Measurements from ENCODE around the gene DGAT2L6.
A peak's percentile ranks its signal among the peaks of the same experiment; 100 is the strongest.

The DGAT2L6 gene

GRCh38 chrX:70176938-70177533, at the start of gene DGAT2L6:
Gene DGAT2L6, plus strand, starts transcription at chrX:70177483. Its CDS starts 100 bp downstream, at chrX:70177583.
- no peak for DNase-seq

- no peak for DNase-seq
Measured at GRCh38 chrX:70128071-70128470, 49.2 kb upstream of the DGAT2L6 start.

- no peak for DNase-seq
Measured at GRCh38 chrX:70129816-70130215, 47.5 kb upstream of the DGAT2L6 start.

- DNase-seq: no peak
Measured at GRCh38 chrX:70132224-70132623, 45.1 kb upstream of the DGAT2L6 start.

- DNase-seq: peak in 1 of 2 donors; percentile 13
Measured at GRCh38 chrX:70132877-70133302, 44.4 kb upstream of the DGAT2L6 start.

- peak; percentile 42 to 55 for DNase-seq
Measured at GRCh38 chrX:70133303-70134115, 43.8 kb upstream of the DGAT2L6 start, which contains the start of gene IGBP1. Gene IGBP1, plus strand, starts transcription at chrX:70133447. Its CDS starts 501 bp downstream, at chrX:70133948.

- no peak for DNase-seq
Measured at GRCh38 chrX:70134116-70134477, 43.2 kb upstream of the DGAT2L6 start.

- no peak for DNase-seq
Measured at GRCh38 chrX:70138622-70139021, 38.7 kb upstream of the DGAT2L6 start.

- DNase-seq: no peak
Measured at GRCh38 chrX:70139736-70140135, 37.5 kb upstream of the DGAT2L6 start.

GRCh38 chrX:70141373-70141772, 35.9 kb upstream of the DGAT2L6 start:
- DNase-seq: no peak

- no peak for DNase-seq
Measured at GRCh38 chrX:70166601-70167590, 10.4 kb upstream of the DGAT2L6 start.

GRCh38 chrX:70168238-70169188, 8.8 kb upstream of the DGAT2L6 start:
- no peak for DNase-seq

GRCh38 chrX:70169281-70169680, 8.0 kb upstream of the DGAT2L6 start:
- no peak for DNase-seq

- no peak for DNase-seq
Measured at GRCh38 chrX:70171624-70172023, 5.7 kb upstream of the DGAT2L6 start.

- DNase-seq: no peak
Measured at GRCh38 chrX:70172221-70172620, 5.1 kb upstream of the DGAT2L6 start.

- no peak for DNase-seq
Measured at GRCh38 chrX:70172964-70173363, 4.3 kb upstream of the DGAT2L6 start.

GRCh38 chrX:70174754-70175153, 2.5 kb upstream of the DGAT2L6 start:
- no peak for DNase-seq

GRCh38 chrX:70175338-70175737, 1.9 kb upstream of the DGAT2L6 start:
- DNase-seq: no peak

- no peak for DNase-seq
Measured at GRCh38 chrX:70183091-70183490, 5.8 kb downstream of the DGAT2L6 start.

- no peak for DNase-seq
Measured at GRCh38 chrX:70190225-70190624, 12.9 kb downstream of the DGAT2L6 start.

GRCh38 chrX:70196961-70197720, 19.9 kb downstream of the DGAT2L6 start:
- peak; percentile 67 to 70 for DNase-seq

Measured in stimulated activated CD4-positive, alpha-beta T cell treated with anti-CD3 and anti-CD28 coated beads, Interleukin-2, amount 100 ng/mL, for 48 hours (primary cell).